Adrenal gland (tissue), 12 donors: ENCODE measurements around the gene RYR3. TPM values are rescaled to one million over a fixed set of nuclear protein-coding genes. Genes with fewer than 3 reads are reported as not detected.

Experiments
- DNase-seq, 7 donors: peaks; one replicate each; pipeline ENCODE4 v3.0.0-alpha.2; 2019 to 2020
- H3K27ac ChIP-seq, 5 donors: fragments of 200-600 bp; sonication (generic) in 4 of 5; 1 replicate in 3 of 5; 2 replicates in 2 of 5; pipeline versions ENCODE4 v1.5.1 to v1.8.0; 2016 to 2020; ENCODE audit warnings: mild to moderate bottlenecking in 1 of 5
- H3K27me3 ChIP-seq: fragments of 200-600 bp; 2 replicates; pipeline ENCODE4 v1.8.0; 2021
- H3K36me3 ChIP-seq, 2 donors: fragments of 200-600 bp; replicated peaks in 1 of 2; 1 replicate in 1 of 2; 2 replicates in 1 of 2; pipeline versions ENCODE4 v1.5.1 to v1.8.0; 2018 to 2022
- H3K4me1 ChIP-seq, 2 donors: fragments of 200-600 bp; replicated peaks in 1 of 2; 1 replicate in 1 of 2; 2 replicates in 1 of 2; pipeline versions ENCODE4 v1.5.1 to v1.8.0; 2018 to 2021
- H3K4me3 ChIP-seq, 4 donors: fragments of 200-600 bp; sonication (generic) in 3 of 4; one replicate each; pipeline ENCODE4 v1.5.1; 2016 to 2018
- H3K9me3 ChIP-seq, 3 donors: fragments of 200-600 bp; sonication (generic) in 1 of 3; replicated peaks in 1 of 3; 1 replicate in 2 of 3; 2 replicates in 1 of 3; pipeline versions ENCODE4 v1.5.1 to v1.8.0; 2016 to 2021
- CTCF ChIP-seq, 6 experiments: fragments of 450-650 bp in 4 of 6; fragments of 200-600 bp in 2 of 6; sonication (generic) in 1 of 6; IDR thresholded peaks; 1 replicate in 5 of 6; 2 replicates in 1 of 6; pipeline versions ENCODE4 v1.5.1 to v1.8.0; 2016 to 2021; ENCODE audit warnings: antibody characterized with exemption in 6 of 6, mild to moderate bottlenecking in 2 of 6, moderate library complexity in 1 of 6
- POLR2A ChIP-seq, 2 donors: fragments of 450-650 bp; IDR thresholded peaks; one replicate each; pipeline ENCODE4 v1.6.1; 2017; ENCODE audit warnings: antibody characterized with exemption in 2 of 2, mild to moderate bottlenecking in 2 of 2, moderate library complexity in 1 of 2
- WGBS, 4 donors: extraction: QIAGEN DNeasy Blood & Tissue Kit in 2 of 4; methylation state at CpG; one replicate each; pipeline versions ENCODE4 v1.1.5 to v1.1.7; 2013 to 2017; 5-methylcytosine and 5-hydroxymethylcytosine counted together
- intact Hi-C, 2 donors: fragments of 100-400 bp; cut with DNase I; formaldehyde crosslinking; loops; one replicate each; pipeline versions ENCODE4 v1.14.1 to v1.15.0; 2022 to 2023
- polyA plus RNA-seq, 3 donors: library from polyadenylated mRNA; stranded (reverse); fragments of 200-250 nt in 2 of 3; fragments of 350-450 nt in 1 of 3; fragmentation: Illumina TruSeq in 1 of 3; extraction: RNeasy Lipid Tissue Mini Kit (QIAGEN cat#74804) in 1 of 3; gene quantifications; one replicate each; pipeline ENCODE4 v1.2.3, GENCODE V29; 2013 to 2014
- total RNA-seq, 9 donors: library from RNA; depleted of rRNA in 4 of 9; stranded (reverse); fragments of >200 nt in 4 of 9; fragments of 120-200 nt in 1 of 9; fragmentation: NEBNext Ultra II Directional in 1 of 9; extraction: Animal tissue kit (Norgen Biotek cat#: 25700) in 1 of 9; gene quantifications; one replicate each; pipeline versions ENCODE4 v1.1.0 to v1.2.4, GENCODE V29; 2013 to 2023
- donor health status: healthy with polysubstance abuse.
- donor health status: Bipolar disorder and iron deficiency.
- donor health status: DM: yes; HTN: yes; CAD: no.
- donor health status: DM: no; HTN: no; CAD: no.
- donor health status: DM: no; HTN: no; CAD: no.
- donor health status: DM: yes; HTN: yes; CAD: no.

The RYR3 gene
- total and polyA plus RNA-seq, 12 donors, result 0.32 to 60.7 (median 3.4) TPM

GRCh38 chr15:33451385-33451784, 140.6 kb downstream of the RYR3 start:
- H3K4me1 ChIP-seq, result no peaks in the 10 kb centered on the region
- intact Hi-C loops, result no loop called here
- H3K4me3 ChIP-seq, result no peak overlapping the region
- no peaks in the 10 kb centered on the region for H3K27me3 ChIP-seq
- DNase-seq, result no peak
- no peaks in the 10 kb centered on the region for H3K9me3 ChIP-seq
- H3K27ac ChIP-seq, result no peak overlapping the region
- H3K36me3 ChIP-seq, result no peaks in the 10 kb centered on the region
- WGBS, 4 donors, result 83 to 87% (median 84%) methylated on average over 4 of the region's 4 CpGs
- TF ChIP-seq POLR2A (IDR thresholded peaks at IDR 0.05) (no peak), CTCF (IDR thresholded peaks at IDR 0.05) (no peak)

GRCh38 chr15:33453761-33454160, 143.0 kb downstream of the RYR3 start:
- Histone ChIP-seq H3K36me3 (no peaks in the 10 kb centered on the region), H3K4me1 (no peaks in the 10 kb centered on the region), H3K27ac (no peak overlapping the region), H3K27me3 (no peaks in the 10 kb centered on the region), H3K4me3 (no peak overlapping the region), H3K9me3 (no peaks in the 10 kb centered on the region)
- WGBS, 4 donors, result 68 to 80% (median 76%) methylated on average over 3 of the region's 3 CpGs
- no peak for DNase-seq
- intact Hi-C loops, result no loop called here
- no peak for TF ChIP-seq CTCF (IDR thresholded peaks at IDR 0.05)
- TF ChIP-seq POLR2A (IDR thresholded peaks at IDR 0.05), result no peak

- intact Hi-C loops, result no loop called here
- TF ChIP-seq CTCF (IDR thresholded peaks at IDR 0.05) (no peak), POLR2A (IDR thresholded peaks at IDR 0.05) (no peak)
- 83 to 90% (median 84%) methylated on average over 7 of the region's 7 CpGs for WGBS, 4 donors
- no peaks in the 10 kb centered on the region for H3K9me3 ChIP-seq
- H3K27me3 ChIP-seq, result no peaks in the 10 kb centered on the region
- H3K27ac ChIP-seq, result no peak overlapping the region
- H3K4me1 ChIP-seq, result no peaks in the 10 kb centered on the region
- no peak for DNase-seq
- H3K36me3 ChIP-seq, result no peaks in the 10 kb centered on the region
- H3K4me3 ChIP-seq, result no peak overlapping the region
Observed at GRCh38 chr15:33454346-33454745, 143.6 kb downstream of the RYR3 start.

GRCh38 chr15:33454996-33455395, 144.2 kb downstream of the RYR3 start:
- no peak overlapping the region for H3K4me3 ChIP-seq
- no peak overlapping the region for H3K27ac ChIP-seq
- no peaks in the 10 kb centered on the region for H3K36me3 ChIP-seq
- H3K4me1 ChIP-seq, result no peaks in the 10 kb centered on the region
- intact Hi-C loops, result no loop called here
- no peak for DNase-seq
- no peaks in the 10 kb centered on the region for H3K27me3 ChIP-seq
- 59 to 65% (median 64%) methylated on average over 4 of the region's 4 CpGs for WGBS, 4 donors
- TF ChIP-seq POLR2A (IDR thresholded peaks at IDR 0.05), result no peak
- no peak for TF ChIP-seq CTCF (IDR thresholded peaks at IDR 0.05)
- H3K9me3 ChIP-seq, result no peaks in the 10 kb centered on the region
